Type B pancreatic cell (in vitro differentiated cells): ENCODE results near the gene CAMTA1. TPM values are rescaled to one million over a fixed set of nuclear protein-coding genes. Genes with fewer than 3 reads are reported as not detected.

Experiments
- DNase-seq: peaks from one replicate; pipeline ENCODE4 v3.0.0; 2021; ENCODE audit warnings: mixed read lengths; ENCODE audit not compliant: unreplicated experiment; ENCODE audit errors: extremely low spot score
- H3K27ac Mint-ChIP-seq: 2 replicates; pipeline ENCODE4 v1.8.0; 2021; ENCODE audit warnings: mild to moderate bottlenecking, mixed read lengths
- H3K27me3 Mint-ChIP-seq: 2 replicates; pipeline ENCODE4 v1.8.0; 2021; ENCODE audit warnings: mixed read lengths
- H3K36me3 Mint-ChIP-seq: 2 replicates; pipeline ENCODE4 v1.8.0; 2021; ENCODE audit warnings: mixed read lengths
- H3K4me1 Mint-ChIP-seq: one replicate; pipeline ENCODE4 v1.8.0; 2021; ENCODE audit warnings: mixed read lengths; ENCODE audit not compliant: unreplicated experiment
- H3K4me3 Mint-ChIP-seq: 2 replicates; pipeline ENCODE4 v1.8.0; 2021; ENCODE audit warnings: mild to moderate bottlenecking, mixed read lengths
- H3K9me3 Mint-ChIP-seq: 2 replicates; pipeline ENCODE4 v1.8.0; 2021; ENCODE audit warnings: mixed read lengths
- CTCF ChIP-seq: fragments of 200-600 bp; sonication (generic); conservative IDR thresholded peaks from 2 replicates; pipeline ENCODE4 v1.5.0; 2021; ENCODE audit warnings: antibody characterized with exemption, mild to moderate bottlenecking
- total RNA-seq: library from RNA; stranded (reverse); gene quantifications from 2 replicates; pipeline ENCODE4 v1.2.1, GENCODE V29; 2021; ENCODE audit warnings: low replicate concordance

CAMTA1 gene
- total RNA-seq, 1 donor from 2014 or later = 82.5 TPM

GRCh38 chr1:7641587-7642417, 856.5 kb downstream of the CAMTA1 start:
- no peaks in the 10 kb centered on the region for H3K27me3 Mint-ChIP-seq
- H3K4me1 Mint-ChIP-seq = peaks cover 7% of the 10 kb centered on the region
- H3K9me3 Mint-ChIP-seq = no peaks in the 10 kb centered on the region
- no peak for TF ChIP-seq CTCF
- H3K36me3 Mint-ChIP-seq = no peaks in the 10 kb centered on the region
- H3K4me3 Mint-ChIP-seq = no peak overlapping the region
- no peak for DNase-seq
- no peak overlapping the region for H3K27ac Mint-ChIP-seq

GRCh38 chr1:7642418-7642704, 857.1 kb downstream of the CAMTA1 start:
- no peak for DNase-seq
- TF ChIP-seq CTCF = no peak
- Mint-ChIP-seq H3K9me3 (no peaks in the 10 kb centered on the region), H3K36me3 (no peaks in the 10 kb centered on the region), H3K27ac (no peak overlapping the region), H3K4me3 (no peak overlapping the region), H3K4me1 (peaks cover 7% of the 10 kb centered on the region), H3K27me3 (no peaks in the 10 kb centered on the region)

- no peaks in the 10 kb centered on the region for H3K9me3 Mint-ChIP-seq
- no peak overlapping the region for H3K4me3 Mint-ChIP-seq
- no peaks in the 10 kb centered on the region for H3K27me3 Mint-ChIP-seq
- peaks cover 7% of the 10 kb centered on the region for H3K4me1 Mint-ChIP-seq
- DNase-seq = no peak
- no peak for TF ChIP-seq CTCF
- H3K36me3 Mint-ChIP-seq = no peaks in the 10 kb centered on the region
- H3K27ac Mint-ChIP-seq = no peak overlapping the region
These were observed 857.7 kb downstream of the CAMTA1 start for GRCh38 chr1:7642781-7643529.

- no peaks in the 10 kb centered on the region for H3K27me3 Mint-ChIP-seq
- DNase-seq = no peak
- H3K4me1 Mint-ChIP-seq = peaks cover 7% of the 10 kb centered on the region
- H3K27ac Mint-ChIP-seq = no peak overlapping the region
- no peak overlapping the region for H3K4me3 Mint-ChIP-seq
- no peaks in the 10 kb centered on the region for H3K9me3 Mint-ChIP-seq
- H3K36me3 Mint-ChIP-seq = no peaks in the 10 kb centered on the region
- no peak for TF ChIP-seq CTCF
These were observed 858.3 kb downstream of the CAMTA1 start for GRCh38 chr1:7643530-7643929.

- Mint-ChIP-seq H3K27me3 (no peaks in the 10 kb centered on the region), H3K36me3 (no peaks in the 10 kb centered on the region), H3K4me3 (no peak overlapping the region), H3K9me3 (no peaks in the 10 kb centered on the region), H3K27ac (no peak overlapping the region), H3K4me1 (peaks cover 7% of the 10 kb centered on the region)
- no peak for TF ChIP-seq CTCF
- no peak for DNase-seq
These were observed 858.8 kb downstream of the CAMTA1 start for GRCh38 chr1:7644086-7644485.
